DMS 273 (cell line): ENCODE data around the gene VEPH1.

Experiments used
- DNase-seq: peaks from one replicate; lab custom pipeline; 2025; ENCODE audit not compliant: unreplicated experiment; lab: John Stamatoyannopoulos, UW

Gene VEPH1

GRCh38 chr3:157313186-157313585, 190.0 kb downstream of the VEPH1 start:
- no peak for DNase-seq

GRCh38 chr3:157312376-157312745, 190.9 kb downstream of the VEPH1 start:
- no peak for DNase-seq

- DNase-seq = no peak
Observed at GRCh38 chr3:157311633-157312375, 191.4 kb downstream of the VEPH1 start.

GRCh38 chr3:157310329-157311052, 192.7 kb downstream of the VEPH1 start:
- no peak for DNase-seq

GRCh38 chr3:157306502-157306901, 196.7 kb downstream of the VEPH1 start:
- DNase-seq = no peak

- no peak for DNase-seq
Observed at GRCh38 chr3:157305392-157305791, 197.8 kb downstream of the VEPH1 start.

GRCh38 chr3:157301755-157302154, 201.5 kb downstream of the VEPH1 start:
- no peak for DNase-seq

- DNase-seq = no peak
Observed at GRCh38 chr3:157300981-157301663, 202.1 kb downstream of the VEPH1 start.

- no peak for DNase-seq
Observed at GRCh38 chr3:157300094-157300493, 203.1 kb downstream of the VEPH1 start.

- peak; percentile 35 for DNase-seq
Observed at GRCh38 chr3:157297328-157297915, 205.8 kb downstream of the VEPH1 start.

GRCh38 chr3:157294953-157295352, 208.3 kb downstream of the VEPH1 start:
- DNase-seq = peak; percentile 19

- no peak for DNase-seq
Observed at GRCh38 chr3:157294491-157294890, 208.7 kb downstream of the VEPH1 start.

- DNase-seq = no peak
Observed at GRCh38 chr3:157290766-157291165, 212.4 kb downstream of the VEPH1 start.

- DNase-seq = no peak
Observed at GRCh38 chr3:157285966-157286365, 217.2 kb downstream of the VEPH1 start.

GRCh38 chr3:157285141-157285540, 218.1 kb downstream of the VEPH1 start:
- peak; percentile 66 for DNase-seq

GRCh38 chr3:157284688-157285087, 218.5 kb downstream of the VEPH1 start:
- no peak for DNase-seq

GRCh38 chr3:157282261-157283191, 220.7 kb downstream of the VEPH1 start:
- DNase-seq = no peak

- DNase-seq = peak; percentile 36
Observed at GRCh38 chr3:157280786-157281185, 222.4 kb downstream of the VEPH1 start.

GRCh38 chr3:157280354-157280753, 222.9 kb downstream of the VEPH1 start:
- DNase-seq = no peak

GRCh38 chr3:157279237-157279636, 224.0 kb downstream of the VEPH1 start:
- DNase-seq = no peak
